Left colon (tissue), 2 donors: Measurements from ENCODE around the gene PTPRF. TPM values are rescaled to one million over a fixed set of nuclear protein-coding genes. Genes with fewer than 3 reads are reported as not detected.
A peak's percentile ranks its signal among the peaks of the same experiment; 100 is the strongest.

Experiments used
- ATAC-seq: fragments of 200-7000 bp; cut with Tn5 transposase; one replicate; pipeline ENCODE4 v1.9.1; 2020; ENCODE audit warnings: mild to moderate bottlenecking, moderate library complexity
- DNase-seq, 2 donors: peaks; one replicate each; pipeline ENCODE4 v3.0.0-alpha.2; 2020
- intact Hi-C, 2 donors: fragments of 100-400 bp; cut with DNase I in 1 of 2; cut with micrococcal nuclease in 1 of 2; formaldehyde crosslinking; loops; one replicate each; pipeline versions ENCODE4 v1.11.2 to v1.14.0; 2022; cut with DNase I, micrococcal nuclease
- total RNA-seq, 2 donors: library from RNA; stranded (reverse); fragmentation: NEBNext Ultra II Directional; extraction: Animal tissue kit (Norgen Biotek cat#: 25700); gene quantifications; one replicate each; pipeline ENCODE4 v1.2.1, GENCODE V29; 2021
- donor health status: DM: no; HTN: no; CAD: no.
- donor health status: DM: yes; HTN: yes; CAD: no.

The PTPRF gene
- total RNA-seq, 2 donors from 2014 or later: 514 to 671 TPM

- peak; percentile 15 for ATAC-seq
- intact Hi-C loops: no loop called here
- DNase-seq: peak in 1 of 2 donors; percentile 46
Measured at GRCh38 chr1:43531906-43532584, 1.4 kb downstream of the PTPRF start.

- intact Hi-C loops: no loop called here
- DNase-seq (peak in 1 of 2 donors; percentile 8), ATAC-seq (no peak)
Measured at GRCh38 chr1:43532716-43533115, 2.0 kb downstream of the PTPRF start.

- ATAC-seq: no peak
- peak in 1 of 2 donors; percentile 13 for DNase-seq
- intact Hi-C loops: no loop called here
Measured at GRCh38 chr1:43533584-43533983, 2.9 kb downstream of the PTPRF start.

- intact Hi-C loops: no loop called here
Measured at GRCh38 chr1:43534256-43534655, 3.6 kb downstream of the PTPRF start.

GRCh38 chr1:43536196-43536863 is 5.6 kb downstream of the PTPRF start:
- DNase-seq (peak; percentile 47 to 58), ATAC-seq (peak; percentile 13)
- intact Hi-C loops: no loop called here

More at GRCh38 chr1:43534256-43534655, 3.6 kb downstream of the PTPRF start:
- ATAC-seq (no peak), DNase-seq (no peak)

GRCh38 chr1:43536864-43537358 is 6.2 kb downstream of the PTPRF start:
- ATAC-seq (peak; percentile 23), DNase-seq (peak in 1 of 2 donors; percentile 31)
- intact Hi-C loops: no loop called here

- intact Hi-C loops: no loop called here
Measured at GRCh38 chr1:43537423-43538142, 6.9 kb downstream of the PTPRF start.

GRCh38 chr1:43538143-43538487 is 7.4 kb downstream of the PTPRF start:
- DNase-seq: no peak

More at GRCh38 chr1:43537423-43538142, 6.9 kb downstream of the PTPRF start:
- peak; percentile 53 to 76 for DNase-seq
- ATAC-seq: peak; percentile 65

GRCh38 chr1:43538969-43539368 is 8.3 kb downstream of the PTPRF start:
- intact Hi-C loops: no loop called here
- no peak for DNase-seq
- ATAC-seq: no peak

More at GRCh38 chr1:43538143-43538487, 7.4 kb downstream of the PTPRF start:
- ATAC-seq: no peak
- intact Hi-C loops: no loop called here

GRCh38 chr1:43539726-43540434 is 9.2 kb downstream of the PTPRF start:
- intact Hi-C loops: no loop called here
- DNase-seq (no peak), ATAC-seq (no peak)

- DNase-seq (no peak), ATAC-seq (no peak)
Measured at GRCh38 chr1:43540653-43541071, 10.0 kb downstream of the PTPRF start.

GRCh38 chr1:43541141-43541540 is 10.5 kb downstream of the PTPRF start:
- DNase-seq: no peak
- intact Hi-C loops: no loop called here
- no peak for ATAC-seq

More at GRCh38 chr1:43540653-43541071, 10.0 kb downstream of the PTPRF start:
- intact Hi-C loops: no loop called here

GRCh38 chr1:43541721-43542401 is 11.2 kb downstream of the PTPRF start:
- ATAC-seq (peak; percentile 63), DNase-seq (peak; percentile 83 to 93)
- intact Hi-C loops: no loop called here

- no peak for DNase-seq
- intact Hi-C loops: no loop called here
- no peak for ATAC-seq
Measured at GRCh38 chr1:43542527-43543458, 12.1 kb downstream of the PTPRF start.

GRCh38 chr1:43543567-43543966 is 12.9 kb downstream of the PTPRF start:
- no peak for DNase-seq
- ATAC-seq: no peak
- intact Hi-C loops: no loop called here

- DNase-seq: peak in 1 of 2 donors; percentile 48
- intact Hi-C loops: no loop called here
- no peak for ATAC-seq
Measured at GRCh38 chr1:43545339-43545694, 14.6 kb downstream of the PTPRF start.

GRCh38 chr1:43545695-43546387 is 15.2 kb downstream of the PTPRF start:
- ATAC-seq (peak; percentile 68), DNase-seq (peak; percentile 97)
- intact Hi-C loops: no loop called here
